Panc1 (cell line): Measurements from ENCODE around the gene ACD. TPM values are rescaled to one million over a fixed set of nuclear protein-coding genes. Genes with fewer than 3 reads are reported as not detected.
A peak's percentile ranks its signal among the peaks of the same experiment; 100 is the strongest.

Experiments used
- ATAC-seq: fragments of 200-7000 bp; cut with Tn5 transposase; 2 replicates; pipeline ENCODE4 v1.9.1; 2020; ENCODE audit warnings: mild to moderate bottlenecking, moderate library complexity
- BruUV-seq: library from RNA; stranded (reverse); fragments of 400-500 nt; replicated peaks from 2 replicates; lab custom pipeline; 2021; lab: Mats Ljungman, UMichigan
- CTCF ChIA-PET: fragments of 300-600 bp; sonication (Branson Sonifier 250); formaldehyde crosslinking; loops from one replicate; lab custom pipeline; 2022; ENCODE audit warnings: antibody characterized with exemption; lab: Charles Lee
- POLR2A ChIA-PET: fragments of 300-600 bp; sonication (Branson Sonifier 250); formaldehyde crosslinking; loops from one replicate; lab custom pipeline; 2022; ENCODE audit warnings: antibody characterized with exemption; lab: Charles Lee
- DNase-seq: peaks from one replicate; pipeline ENCODE4 v3.0.0-alpha.2; 2010; ENCODE audit warnings: low read depth, low spot score
- H3K27ac ChIP-seq: 2 replicates; pipeline ENCODE4 v1.5.1; 2011; ENCODE audit warnings: mild to moderate bottlenecking, low read length, inconsistent platforms
- H3K27me3 ChIP-seq: fragments of 200-500 bp; sonication (Bioruptor generic); 2 replicates; pipeline ENCODE4 v1.6.0; 2014; ENCODE audit warnings: low read length, inconsistent platforms; ENCODE audit not compliant: control insufficient read depth, insufficient read depth
- H3K36me3 ChIP-seq: fragments of 200-500 bp; sonication (Bioruptor generic); 2 replicates; pipeline ENCODE4 v1.5.1; 2014; ENCODE audit warnings: inconsistent platforms, mild to moderate bottlenecking, low read length, moderate library complexity; ENCODE audit not compliant: control insufficient read depth, insufficient read depth
- H3K4me1 ChIP-seq: 2 replicates; pipeline ENCODE4 v1.5.1; 2011; ENCODE audit warnings: inconsistent platforms, mild to moderate bottlenecking, low read length, moderate library complexity; ENCODE audit not compliant: control insufficient read depth, insufficient read depth
- H3K4me3 ChIP-seq, 2 experiments: 2 replicates each; pipeline ENCODE4 v1.5.1; 2011 to 2012; ENCODE audit warnings: low read depth in 2 of 2, low read length in 2 of 2, mild to moderate bottlenecking in 2 of 2, inconsistent platforms in 1 of 2, moderate library complexity in 1 of 2
- H3K9me3 ChIP-seq: fragments of 200-500 bp; sonication (Bioruptor generic); 2 replicates; pipeline ENCODE4 v1.5.1; 2014; ENCODE audit warnings: low read depth, mild to moderate bottlenecking, inconsistent platforms, low read length, moderate library complexity; ENCODE audit not compliant: control insufficient read depth, insufficient read depth
- POLR2AphosphoS5 ChIP-seq: IDR thresholded peaks from 2 replicates; pipeline ENCODE4 v1.6.1; 2012; ENCODE audit warnings: mild to moderate bottlenecking, low read depth, low read length, moderate library complexity
- REST ChIP-seq, 2 experiments: IDR thresholded peaks; 2 replicates each; pipeline ENCODE4 v1.6.1; 2011 to 2012; ENCODE audit warnings: low read depth in 2 of 2, control low read depth in 1 of 2, low read length in 1 of 2, mild to moderate bottlenecking in 1 of 2, moderate library complexity in 1 of 2; ENCODE audit not compliant: insufficient read depth in 1 of 2
- SIN3A ChIP-seq: IDR thresholded peaks from 2 replicates; pipeline ENCODE4 v1.6.1; 2012; ENCODE audit warnings: low read depth, mild to moderate bottlenecking, low read length, moderate library complexity, borderline replicate concordance; ENCODE audit not compliant: insufficient read depth
- TCF7L2 ChIP-seq: IDR thresholded peaks from 2 replicates; pipeline ENCODE4 v1.6.1; 2011; ENCODE audit warnings: mild to moderate bottlenecking, low read depth, low read length, inconsistent platforms
- in situ Hi-C: cut with HindIII; loops from 2 replicates; pipeline ENCODE4 v1.10.0; 2016; ENCODE audit warnings: low sequenced_read_pairs, low pct_unique_long_range_greater_than_20kb
- intact Hi-C: fragments of 100-400 bp; cut with micrococcal nuclease; formaldehyde crosslinking; loops from one replicate; pipeline ENCODE4 v1.10.0; 2022; ENCODE audit not compliant: unreplicated experiment
- total RNA-seq: library from RNA; stranded (reverse); gene quantifications from one replicate; pipeline ENCODE4 v1.2.1, GENCODE V29; 2021; ENCODE audit not compliant: unreplicated experiment
- TF ChIP-seq, protein P1 (sequence below): fragments of 450-650 bp; IDR thresholded peaks from 2 replicates; pipeline ENCODE4 v1.5.1; 2017; ENCODE audit warnings: mild to moderate bottlenecking

ACD gene
- total RNA-seq, 1 experiment from 2014 or later, result 34.9 TPM

- CTCF ChIA-PET, result no interaction called here
Measured at GRCh38 chr16:67654403-67654911, 5.6 kb downstream of the ACD start.

DNA sequence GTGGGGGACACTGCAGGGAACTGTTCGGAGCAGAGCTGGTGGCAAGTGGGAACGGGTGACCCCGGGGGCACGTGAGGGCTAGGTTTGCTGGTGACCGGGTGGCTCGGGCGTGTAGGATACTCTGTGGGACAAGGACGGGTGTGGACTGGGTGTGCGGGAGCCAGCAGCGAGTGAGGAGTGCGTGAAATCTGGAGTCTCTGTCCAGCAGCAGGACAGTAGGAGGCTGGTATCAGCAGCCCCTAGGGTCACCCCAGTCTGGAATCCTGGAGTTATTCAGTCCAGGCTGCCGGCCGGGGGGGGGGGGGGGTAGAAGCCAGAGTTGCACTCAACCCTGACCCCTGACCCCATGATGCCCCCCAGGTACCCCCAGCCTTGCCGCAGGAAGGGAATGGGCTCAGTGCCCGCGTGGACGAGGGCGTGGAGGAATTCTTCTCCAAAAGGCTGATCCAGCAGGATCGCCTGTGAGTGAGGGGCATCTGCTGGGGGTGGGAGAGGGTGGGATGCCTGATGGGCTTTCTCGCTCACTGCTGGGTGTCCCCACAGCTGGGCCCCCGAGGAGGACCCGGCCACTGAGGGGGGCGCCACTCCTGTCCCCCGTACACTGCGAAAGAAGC, 6.2 kb downstream of the ACD start:
- Histone ChIP-seq H3K4me1 (peaks cover 2% of the 10 kb centered on the region; the same call in 1 of the 2 replicates), H3K36me3 (no peaks in the 10 kb centered on the region), H3K4me3 (peak overlapping the region; percentile 40 to 41; a peak in 3 of 4 replicates), H3K9me3 (no peaks in the 10 kb centered on the region), H3K27ac (no peak overlapping the region), H3K27me3 (no peaks in the 10 kb centered on the region)
- peak; percentile 70 to 86 for TF ChIP-seq REST (IDR thresholded peaks at IDR 0.05; ENCODE audit: insufficient read depth in 1 of 2, low read depth in 2 of 2, low read length in 1 of 2)
- TF ChIP-seq, protein P1, sequence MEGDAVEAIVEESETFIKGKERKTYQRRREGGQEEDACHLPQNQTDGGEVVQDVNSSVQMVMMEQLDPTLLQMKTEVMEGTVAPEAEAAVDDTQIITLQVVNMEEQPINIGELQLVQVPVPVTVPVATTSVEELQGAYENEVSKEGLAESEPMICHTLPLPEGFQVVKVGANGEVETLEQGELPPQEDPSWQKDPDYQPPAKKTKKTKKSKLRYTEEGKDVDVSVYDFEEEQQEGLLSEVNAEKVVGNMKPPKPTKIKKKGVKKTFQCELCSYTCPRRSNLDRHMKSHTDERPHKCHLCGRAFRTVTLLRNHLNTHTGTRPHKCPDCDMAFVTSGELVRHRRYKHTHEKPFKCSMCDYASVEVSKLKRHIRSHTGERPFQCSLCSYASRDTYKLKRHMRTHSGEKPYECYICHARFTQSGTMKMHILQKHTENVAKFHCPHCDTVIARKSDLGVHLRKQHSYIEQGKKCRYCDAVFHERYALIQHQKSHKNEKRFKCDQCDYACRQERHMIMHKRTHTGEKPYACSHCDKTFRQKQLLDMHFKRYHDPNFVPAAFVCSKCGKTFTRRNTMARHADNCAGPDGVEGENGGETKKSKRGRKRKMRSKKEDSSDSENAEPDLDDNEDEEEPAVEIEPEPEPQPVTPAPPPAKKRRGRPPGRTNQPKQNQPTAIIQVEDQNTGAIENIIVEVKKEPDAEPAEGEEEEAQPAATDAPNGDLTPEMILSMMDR, result no peak
- ChIA-PET POLR2A (no interaction called here), CTCF (no interaction called here)
- in situ Hi-C loops, result no loop called here
- DNase-seq (no peak), ATAC-seq (no peak)
- BruUV-seq, result no TSS peak
- intact Hi-C loops, result no loop called here

More at GRCh38 chr16:67654403-67654911, 5.6 kb downstream of the ACD start:
- Histone ChIP-seq H3K27ac (no peak overlapping the region), H3K36me3 (no peaks in the 10 kb centered on the region), H3K4me3 (no peak overlapping the region), H3K27me3 (no peaks in the 10 kb centered on the region), H3K4me1 (peaks cover 3% of the 10 kb centered on the region; the same call in 1 of the 2 replicates), H3K9me3 (no peaks in the 10 kb centered on the region)
- intact Hi-C loops, result no loop called here
- DNase-seq (no peak), ATAC-seq (no peak)
- in situ Hi-C loops, result no loop called here
- TF ChIP-seq, protein P1, result no peak
- TF ChIP-seq POLR2AphosphoS5 (no peak), REST (IDR thresholded peaks at IDR 0.05; ENCODE audit: insufficient read depth in 1 of 2, low read depth in 2 of 2, low read length in 1 of 2) (no peak), TCF7L2 (no peak), SIN3A (no peak)
- POLR2A ChIA-PET, result no interaction called here
- BruUV-seq, result no TSS peak
